Activated naive CD4-positive, alpha-beta T cell (primary cell): ENCODE measurements around the gene GABRG2.
"Not testable (repeated sequence)": the region's sequence is repeated elsewhere in the genome, so short reads cannot be mapped to it uniquely, and the experiment has no call there.

Source experiments
- DNase-seq, 4 experiments: peaks; one replicate each; lab custom pipeline; 2025; lab: John Stamatoyannopoulos, UW

GABRG2 gene

DNA sequence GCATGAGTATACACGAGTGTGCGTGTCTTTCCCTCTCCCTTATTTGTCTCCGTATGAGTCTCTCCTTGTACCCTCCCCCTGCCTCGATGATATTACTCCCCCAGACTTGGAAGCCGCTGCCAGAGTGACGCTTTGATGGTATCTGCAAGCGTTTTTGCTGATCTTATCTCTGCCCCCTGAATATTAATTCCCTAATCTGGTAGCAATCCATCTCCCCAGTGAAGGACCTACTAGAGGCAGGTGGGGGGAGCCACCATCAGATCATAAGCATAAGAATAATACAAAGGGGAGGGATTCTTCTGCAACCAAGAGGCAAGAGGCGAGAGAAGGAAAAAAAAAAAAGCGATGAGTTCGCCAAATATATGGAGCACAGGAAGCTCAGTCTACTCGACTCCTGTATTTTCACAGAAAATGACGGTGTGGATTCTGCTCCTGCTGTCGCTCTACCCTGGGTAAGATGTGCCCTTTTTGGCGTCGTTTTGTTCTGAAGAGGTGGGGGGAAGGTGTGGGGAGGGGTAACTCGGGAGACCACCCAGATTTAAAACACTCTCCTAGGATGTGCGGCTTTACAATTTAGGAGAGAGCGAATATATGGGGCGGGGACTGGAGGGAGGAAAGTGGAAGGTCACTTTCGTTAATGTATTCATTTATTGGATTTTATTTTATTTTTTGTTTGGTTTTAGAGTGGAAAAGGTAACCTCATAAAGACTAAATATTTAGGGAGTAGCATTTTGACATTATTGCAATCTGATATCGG, at the start of gene GABRG2:
TSS of gene GABRG2 (plus strand) at position 119 of the 757 bp plus-strand sequence. CDS start at position 346, 227 bp downstream.
- DNase-seq, result no peak

DNA sequence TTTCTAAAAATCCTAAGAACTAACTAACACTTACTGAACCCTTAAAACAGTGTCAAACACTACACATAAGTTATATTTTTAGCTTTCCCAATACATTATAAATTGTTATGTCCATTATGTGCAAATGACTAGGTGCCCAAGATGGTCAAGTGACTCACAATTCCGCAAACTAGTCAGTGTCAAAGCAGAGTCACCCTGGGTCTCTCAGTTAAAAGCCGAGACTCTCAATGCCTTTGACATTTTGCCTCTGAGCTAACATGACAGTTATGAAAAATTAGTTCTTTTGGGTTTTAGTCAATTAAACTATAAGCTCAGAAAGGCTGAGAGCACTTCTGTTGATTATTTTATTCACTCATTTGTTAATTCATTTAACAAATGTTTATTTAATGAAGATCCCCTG, 42.3 kb upstream of the GABRG2 start:
- no peak for DNase-seq

DNA sequence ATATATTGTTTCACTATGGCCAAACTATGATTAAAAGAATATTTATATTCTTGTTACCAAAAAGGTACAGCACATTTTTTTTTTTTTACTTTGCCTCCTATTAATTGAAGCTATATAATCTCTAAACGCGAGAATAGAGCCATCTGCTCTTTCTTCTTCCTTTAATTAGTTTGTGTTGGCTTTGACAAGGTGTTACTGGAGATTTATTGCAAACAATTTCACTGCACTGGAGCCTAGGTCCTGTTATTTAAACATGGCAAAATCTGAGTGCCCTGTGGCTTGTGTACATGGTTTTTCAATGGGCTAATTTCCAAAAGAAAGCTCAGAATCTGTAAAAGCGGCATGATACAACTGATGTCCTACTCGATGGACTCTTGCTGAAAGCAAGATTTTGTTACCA, 40.8 kb upstream of the GABRG2 start:
- no peak for DNase-seq

- no peak for DNase-seq
Measured at GRCh38 chr5:162037431-162037830, 30.1 kb upstream of the GABRG2 start.

- DNase-seq, result no peak
Measured at GRCh38 chr5:162047279-162047678, 20.3 kb upstream of the GABRG2 start.

GRCh38 chr5:162052676-162053075, 14.9 kb upstream of the GABRG2 start:
- no peak for DNase-seq

DNA sequence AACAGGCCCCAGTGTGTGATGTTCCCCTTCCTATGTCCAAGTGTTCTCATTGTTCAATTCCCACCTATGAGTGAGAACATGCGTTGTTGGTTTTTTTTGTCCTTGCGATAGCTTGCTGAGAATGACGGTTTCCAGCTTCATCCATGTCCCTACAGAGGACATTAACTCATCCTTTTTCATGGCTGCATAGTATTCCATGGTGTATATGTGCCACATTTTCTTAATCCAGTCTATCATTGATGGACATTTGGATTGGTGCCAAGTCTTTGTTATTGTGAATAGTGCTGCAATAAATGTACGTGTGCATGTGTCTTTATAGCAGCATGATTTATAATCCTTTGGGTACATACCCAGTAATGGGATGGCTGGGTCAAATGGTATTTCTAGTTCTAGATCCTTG, 12.5 kb upstream of the GABRG2 start:
- DNase-seq, result not testable (repeated sequence)

- DNase-seq, result no peak
Measured at GRCh38 chr5:162067162-162067561, 411 bp upstream of the GABRG2 start.

DNA sequence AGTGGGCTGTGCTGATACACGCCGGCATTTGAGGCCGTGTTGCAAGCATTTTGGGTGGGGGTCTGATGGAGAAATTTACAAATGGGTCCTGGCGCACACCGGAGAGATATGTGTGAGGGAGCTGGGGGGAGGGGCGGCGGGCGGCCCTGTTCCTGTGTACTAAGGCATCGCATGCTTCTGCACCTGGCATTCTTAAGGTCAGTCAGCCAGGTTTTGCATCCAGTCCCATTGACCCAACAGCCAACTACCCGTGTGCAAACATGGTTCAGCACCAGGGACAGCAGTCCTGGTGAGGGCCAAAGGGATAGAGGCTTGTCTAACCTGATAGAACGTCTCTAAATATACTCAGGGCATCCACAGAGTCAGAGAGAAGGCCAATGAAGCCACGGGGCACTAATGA, 839 bp downstream of the GABRG2 start:
- DNase-seq, result no peak

DNA sequence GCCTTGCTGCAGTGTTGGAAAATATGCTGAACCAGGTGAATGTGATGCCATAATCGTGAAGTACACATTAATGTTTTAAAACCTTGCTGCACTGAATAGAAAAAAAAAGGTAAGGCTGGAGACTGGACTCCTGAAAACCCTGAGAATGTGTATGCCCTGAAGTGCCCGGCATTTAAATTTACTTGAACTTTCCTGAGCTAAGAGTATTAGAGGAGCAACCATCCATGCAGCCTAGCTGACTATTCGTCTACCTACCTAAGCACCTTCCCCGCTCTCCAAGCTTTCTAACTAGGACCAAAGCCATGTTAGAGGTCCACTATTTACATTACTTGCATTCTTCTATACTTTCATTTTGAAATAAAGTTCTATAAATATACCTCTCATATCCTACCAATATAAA, 1.4 kb downstream of the GABRG2 start:
- DNase-seq, result no peak

DNA sequence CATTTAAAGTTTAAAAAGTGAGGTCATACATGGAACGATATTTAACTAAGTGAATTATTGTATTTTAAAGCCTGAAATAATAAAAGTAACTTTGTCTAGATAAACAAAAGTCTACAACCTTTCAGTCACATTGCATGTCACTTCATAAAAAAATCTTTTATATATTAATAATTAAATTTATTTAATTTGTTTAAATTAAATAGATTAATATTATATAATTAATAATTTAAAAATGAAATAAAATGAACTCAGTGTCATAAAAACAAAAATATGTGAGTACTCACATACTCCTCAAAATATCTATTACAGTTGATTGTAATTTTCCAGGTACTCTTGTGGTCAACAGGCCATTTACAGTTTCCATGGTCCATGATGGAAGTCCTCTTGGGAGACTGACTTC, 11.2 kb downstream of the GABRG2 start:
- DNase-seq, result no peak

GRCh38 chr5:162091336-162091735, 23.8 kb downstream of the GABRG2 start:
- DNase-seq, result no peak

DNA sequence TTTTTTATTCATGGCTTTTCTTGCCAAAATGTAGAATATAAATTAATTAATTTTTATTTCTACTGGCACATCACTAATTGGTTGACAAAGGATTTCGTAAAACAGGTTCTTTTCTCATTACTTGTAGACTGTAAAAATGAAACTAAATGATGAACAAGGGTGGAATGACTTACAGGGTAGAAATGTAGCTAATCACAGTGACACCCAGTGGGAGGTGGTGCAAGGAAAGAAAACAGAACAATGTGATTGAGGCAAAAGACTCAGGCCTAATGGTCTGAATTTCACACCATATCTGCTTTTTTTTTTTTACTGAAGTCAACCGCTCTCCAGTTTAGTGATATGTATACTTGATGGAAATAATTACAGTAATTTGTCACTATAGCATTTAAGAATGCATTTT, 28.9 kb downstream of the GABRG2 start:
- no peak for DNase-seq

DNA sequence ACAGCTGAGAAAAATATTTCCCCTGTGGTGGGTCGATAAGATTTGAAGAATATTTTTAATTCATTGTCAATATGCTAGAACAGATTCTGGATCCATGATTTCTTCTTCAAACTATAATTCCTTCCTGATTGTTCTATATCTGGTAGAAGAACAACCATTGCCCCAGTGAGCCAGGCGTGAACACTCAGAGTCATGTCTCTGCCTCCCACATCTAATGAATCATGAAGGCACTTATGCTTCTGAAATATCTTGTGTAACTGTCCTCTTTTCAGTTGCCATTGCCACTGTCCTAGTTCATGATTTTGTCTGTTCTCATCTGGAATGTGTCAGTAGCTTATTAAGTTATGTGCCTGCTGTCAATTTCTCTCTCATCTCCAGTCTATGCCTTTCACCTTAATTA, 40.0 kb downstream of the GABRG2 start:
- DNase-seq, result no peak

- no peak for DNase-seq
Measured at GRCh38 chr5:162119801-162120200, 52.2 kb downstream of the GABRG2 start.

DNA sequence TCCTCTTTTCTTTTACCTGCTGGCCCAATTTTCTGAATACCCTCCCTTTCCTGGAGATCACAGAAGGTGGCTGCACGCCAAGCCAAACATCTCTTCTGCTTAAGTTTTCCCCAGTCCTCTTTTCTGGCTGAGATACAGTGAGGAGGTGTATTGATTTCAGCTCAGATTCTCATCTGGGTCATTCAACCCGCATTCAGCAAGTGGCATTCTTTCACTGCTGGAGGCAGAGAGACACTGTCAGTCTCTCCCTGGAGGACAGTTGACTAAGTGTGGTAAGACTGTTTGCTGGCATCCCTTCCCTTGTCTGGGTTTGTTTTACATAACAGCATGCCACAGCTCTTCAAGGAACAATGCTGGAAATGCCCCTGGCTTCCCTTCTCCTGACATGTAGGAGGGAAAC, 60.5 kb downstream of the GABRG2 start:
- no peak for DNase-seq

DNA sequence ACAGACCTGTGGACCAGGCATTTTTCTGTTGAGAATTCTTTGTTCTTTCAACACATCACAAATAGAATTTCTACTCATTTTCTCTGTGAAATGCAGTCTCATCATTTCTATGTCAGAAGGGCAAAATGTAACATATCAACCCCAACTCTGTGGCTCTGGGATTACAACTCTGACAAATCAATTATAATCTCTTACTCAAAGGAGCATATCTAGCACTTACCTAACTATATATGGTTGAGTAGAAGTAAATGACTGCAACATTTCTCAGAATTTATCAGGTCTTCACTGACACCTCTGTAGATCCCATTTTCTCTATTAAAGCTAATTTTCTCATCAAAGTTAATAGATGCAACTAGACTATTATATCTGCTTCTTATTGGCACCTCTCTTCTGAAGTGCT, 64.8 kb downstream of the GABRG2 start:
- no peak for DNase-seq

GRCh38 chr5:162139190-162139589, 71.6 kb downstream of the GABRG2 start:
- DNase-seq, result no peak

- no peak for DNase-seq
Measured at GRCh38 chr5:162154242-162154641, 86.7 kb downstream of the GABRG2 start.

DNA sequence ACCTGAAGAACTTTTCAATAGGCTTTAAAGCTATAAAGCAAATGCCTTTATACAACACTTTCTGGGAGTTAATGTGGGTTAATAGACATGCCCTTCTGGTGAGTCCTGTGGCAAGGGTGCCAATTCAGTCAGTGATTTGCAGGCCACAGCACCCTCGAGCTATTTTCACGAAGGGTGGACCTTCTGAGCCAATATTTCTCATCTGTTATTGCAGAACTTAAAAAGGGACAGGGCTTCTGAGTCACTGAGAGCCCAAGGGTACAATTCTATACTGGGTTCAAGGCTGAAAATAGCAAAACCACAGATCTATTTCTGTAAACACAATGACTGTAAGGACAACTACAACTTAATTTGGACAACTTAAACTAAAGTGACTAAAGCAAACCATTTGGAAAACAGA, 92.8 kb downstream of the GABRG2 start:
- DNase-seq, result no peak

- no peak for DNase-seq
Measured at GRCh38 chr5:162163663-162164062, 96.1 kb downstream of the GABRG2 start.

DNA sequence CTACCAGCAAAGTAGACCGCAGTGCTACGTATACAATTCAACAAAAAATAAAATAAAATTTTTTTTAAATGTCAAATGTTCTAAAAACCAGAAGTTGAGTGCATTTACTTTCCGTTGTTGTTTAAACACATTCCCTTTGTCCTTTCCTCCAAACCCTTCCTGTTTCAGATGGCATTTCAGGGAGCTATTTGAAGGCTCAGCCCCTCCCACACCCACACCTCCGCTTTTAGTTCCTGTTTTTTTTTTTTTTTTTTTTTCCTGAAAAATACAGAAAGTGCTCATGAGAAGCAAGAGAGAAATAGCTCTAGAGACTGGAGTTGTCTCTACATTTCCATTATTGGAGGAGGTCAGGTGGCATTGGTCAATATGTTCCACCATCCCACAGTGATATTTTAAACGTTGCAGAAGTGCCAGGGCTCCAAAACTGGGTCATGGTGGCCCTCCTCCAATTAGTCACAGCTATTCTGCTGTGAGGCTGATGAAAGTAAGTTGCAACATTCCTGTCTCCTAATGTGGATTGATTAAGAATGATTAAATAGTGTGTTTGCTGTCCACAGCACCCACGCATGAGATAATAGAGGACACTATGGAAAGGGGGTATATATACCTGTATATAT, 106.9 kb downstream of the GABRG2 start:
- DNase-seq, result no peak

GRCh38 chr5:162187371-162187770, 119.8 kb downstream of the GABRG2 start:
- no peak for DNase-seq

DNA sequence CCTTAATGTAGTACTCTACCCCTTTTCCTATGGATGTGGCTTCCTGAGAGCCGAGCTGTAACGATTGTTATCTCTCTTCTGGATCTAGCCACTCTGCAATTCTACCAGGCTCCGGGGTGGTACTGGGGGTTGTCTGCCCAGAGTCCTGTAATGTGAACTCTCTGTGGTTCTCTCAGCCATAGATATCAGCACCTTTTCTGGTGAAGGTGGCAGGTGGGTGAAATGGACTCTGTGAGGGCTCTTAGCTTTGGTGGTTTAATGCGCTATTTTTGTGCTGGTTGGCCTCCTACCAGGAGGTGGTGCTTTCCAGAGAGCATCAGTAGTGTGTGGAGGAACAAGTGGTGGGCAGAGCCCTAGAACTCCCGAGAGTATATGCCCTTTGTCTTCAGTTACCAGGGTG, 122.1 kb downstream of the GABRG2 start:
- DNase-seq, result no peak
